Sigmoid colon (tissue), 3 donors: ENCODE measurements around the gene NOBOX.
"Not testable (repeated sequence)": the region's sequence is repeated elsewhere in the genome, so short reads cannot be mapped to it uniquely, and the experiment has no call there.

Source experiments
- POLR2A ChIP-seq, 2 donors: fragments of 450-650 bp; IDR thresholded peaks; one replicate each; pipeline ENCODE4 v1.6.1; 2016; ENCODE audit warnings: antibody characterized with exemption in 2 of 2, mild to moderate bottlenecking in 2 of 2, moderate library complexity in 2 of 2
- TF ChIP-seq, protein P1 (sequence below), 4 experiments: fragments of 450-650 bp in 3 of 4; fragments of 200-600 bp in 1 of 4; IDR thresholded peaks; one replicate each; pipeline ENCODE4 v1.5.1; 2016 to 2019; ENCODE audit warnings: antibody characterized with exemption in 4 of 4, mild to moderate bottlenecking in 3 of 4, moderate library complexity in 2 of 4

GRCh38 chr7:144365523-144365922 lies 38.0 kb downstream of the NOBOX start:
- TF ChIP-seq POLR2A (IDR thresholded peaks at IDR 0.05): not testable (repeated sequence)
- TF ChIP-seq, protein P1, sequence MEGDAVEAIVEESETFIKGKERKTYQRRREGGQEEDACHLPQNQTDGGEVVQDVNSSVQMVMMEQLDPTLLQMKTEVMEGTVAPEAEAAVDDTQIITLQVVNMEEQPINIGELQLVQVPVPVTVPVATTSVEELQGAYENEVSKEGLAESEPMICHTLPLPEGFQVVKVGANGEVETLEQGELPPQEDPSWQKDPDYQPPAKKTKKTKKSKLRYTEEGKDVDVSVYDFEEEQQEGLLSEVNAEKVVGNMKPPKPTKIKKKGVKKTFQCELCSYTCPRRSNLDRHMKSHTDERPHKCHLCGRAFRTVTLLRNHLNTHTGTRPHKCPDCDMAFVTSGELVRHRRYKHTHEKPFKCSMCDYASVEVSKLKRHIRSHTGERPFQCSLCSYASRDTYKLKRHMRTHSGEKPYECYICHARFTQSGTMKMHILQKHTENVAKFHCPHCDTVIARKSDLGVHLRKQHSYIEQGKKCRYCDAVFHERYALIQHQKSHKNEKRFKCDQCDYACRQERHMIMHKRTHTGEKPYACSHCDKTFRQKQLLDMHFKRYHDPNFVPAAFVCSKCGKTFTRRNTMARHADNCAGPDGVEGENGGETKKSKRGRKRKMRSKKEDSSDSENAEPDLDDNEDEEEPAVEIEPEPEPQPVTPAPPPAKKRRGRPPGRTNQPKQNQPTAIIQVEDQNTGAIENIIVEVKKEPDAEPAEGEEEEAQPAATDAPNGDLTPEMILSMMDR (IDR thresholded peaks at IDR 0.05): not testable (repeated sequence)
